OCI-LY1 (cell line): ENCODE data around the gene MEIOSIN.

Experiments used
- EZH2 ChIP-seq: fragments of 200-600 bp; sonication (generic), shearing (Covaris generic); IDR thresholded peaks from 2 replicates; pipeline ENCODE4 v1.8.0; 2017; ENCODE audit warnings: borderline replicate concordance, mixed run types, mild to moderate bottlenecking, antibody characterized with exemption, low read length, moderate library complexity, mixed read lengths
- TF ChIP-seq, protein P1 (sequence below): fragments of 200-600 bp; sonication (generic), shearing (Covaris generic); IDR thresholded peaks from 2 replicates; pipeline ENCODE4 v1.5.1; 2017; ENCODE audit warnings: mild to moderate bottlenecking, antibody characterized with exemption, low read length, moderate library complexity, mixed read lengths

GRCh38 chr19:45764475-45764874, 31.2 kb downstream of the MEIOSIN start:
- TF ChIP-seq, protein P1, sequence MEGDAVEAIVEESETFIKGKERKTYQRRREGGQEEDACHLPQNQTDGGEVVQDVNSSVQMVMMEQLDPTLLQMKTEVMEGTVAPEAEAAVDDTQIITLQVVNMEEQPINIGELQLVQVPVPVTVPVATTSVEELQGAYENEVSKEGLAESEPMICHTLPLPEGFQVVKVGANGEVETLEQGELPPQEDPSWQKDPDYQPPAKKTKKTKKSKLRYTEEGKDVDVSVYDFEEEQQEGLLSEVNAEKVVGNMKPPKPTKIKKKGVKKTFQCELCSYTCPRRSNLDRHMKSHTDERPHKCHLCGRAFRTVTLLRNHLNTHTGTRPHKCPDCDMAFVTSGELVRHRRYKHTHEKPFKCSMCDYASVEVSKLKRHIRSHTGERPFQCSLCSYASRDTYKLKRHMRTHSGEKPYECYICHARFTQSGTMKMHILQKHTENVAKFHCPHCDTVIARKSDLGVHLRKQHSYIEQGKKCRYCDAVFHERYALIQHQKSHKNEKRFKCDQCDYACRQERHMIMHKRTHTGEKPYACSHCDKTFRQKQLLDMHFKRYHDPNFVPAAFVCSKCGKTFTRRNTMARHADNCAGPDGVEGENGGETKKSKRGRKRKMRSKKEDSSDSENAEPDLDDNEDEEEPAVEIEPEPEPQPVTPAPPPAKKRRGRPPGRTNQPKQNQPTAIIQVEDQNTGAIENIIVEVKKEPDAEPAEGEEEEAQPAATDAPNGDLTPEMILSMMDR = no peak
- no peak for TF ChIP-seq EZH2
